Airway epithelial cell (primary cell): ENCODE measurements around the gene LRGUK. TPM values are rescaled to one million over a fixed set of nuclear protein-coding genes. Genes with fewer than 3 reads are reported as not detected.

ENCODE experiments used
- total RNA-seq: library from RNA; depleted of rRNA; stranded (reverse); fragments of >200 nt; gene quantifications from 2 replicates; pipeline ENCODE4 v1.2.3, GENCODE V29; 2015

The LRGUK gene
- not detected in 2 replicates for total RNA-seq

GRCh38 chr7:134126966-134127848 lies at the start of gene LRGUK:
LRGUK (plus strand) TSS chr7:134127340; CDS start chr7:134127368, 28 bp downstream.

Other genes starting within 250 kb of the LRGUK start
- gene SLC35B4, start 189.6 kb downstream of the LRGUK start, total RNA-seq = 4.6 and 7.1 TPM in 2 replicates